Brain microvascular endothelial cell (primary cell): Measurements from ENCODE around the gene PRMT7.
"Not testable (repeated sequence)": the region's sequence is repeated elsewhere in the genome, so short reads cannot be mapped to it uniquely, and the experiment has no call there.

Source experiments
- DNase-seq: peaks from one replicate; pipeline ENCODE4 v3.0.0-alpha.2; 2020
- H3K27ac ChIP-seq: fragments of 250-450 bp; sonication (Bioruptor Pico); 2 replicates; pipeline ENCODE4 v1.5.1; 2020; ENCODE audit warnings: mild to moderate bottlenecking, moderate library complexity
- H3K27me3 ChIP-seq: fragments of 250-450 bp; sonication (Bioruptor Pico); replicated peaks from 2 replicates; pipeline ENCODE4 v1.5.1; 2020; ENCODE audit warnings: mild to moderate bottlenecking
- H3K36me3 ChIP-seq: fragments of 250-450 bp; sonication (Bioruptor Pico); replicated peaks from 2 replicates; pipeline ENCODE4 v1.5.1; 2020; ENCODE audit warnings: mild to moderate bottlenecking
- H3K4me3 ChIP-seq: 2 replicates; pipeline ENCODE4 v1.5.1; 2011; ENCODE audit warnings: low read depth, mild to moderate bottlenecking, control low read depth, low read length, moderate library complexity
- CTCF ChIP-seq: IDR thresholded peaks from 2 replicates; pipeline ENCODE4 v1.5.1; 2011; ENCODE audit warnings: low read depth, mild to moderate bottlenecking, moderate library complexity, low read length, control low read depth, inconsistent platforms; ENCODE audit errors: missing control alignments
- in situ Hi-C: cut with HindIII; loops from 2 replicates; pipeline ENCODE4 v1.10.0; 2017; ENCODE audit warnings: low sequenced_read_pairs, low pct_ligation_motif_present

Gene PRMT7

DNA sequence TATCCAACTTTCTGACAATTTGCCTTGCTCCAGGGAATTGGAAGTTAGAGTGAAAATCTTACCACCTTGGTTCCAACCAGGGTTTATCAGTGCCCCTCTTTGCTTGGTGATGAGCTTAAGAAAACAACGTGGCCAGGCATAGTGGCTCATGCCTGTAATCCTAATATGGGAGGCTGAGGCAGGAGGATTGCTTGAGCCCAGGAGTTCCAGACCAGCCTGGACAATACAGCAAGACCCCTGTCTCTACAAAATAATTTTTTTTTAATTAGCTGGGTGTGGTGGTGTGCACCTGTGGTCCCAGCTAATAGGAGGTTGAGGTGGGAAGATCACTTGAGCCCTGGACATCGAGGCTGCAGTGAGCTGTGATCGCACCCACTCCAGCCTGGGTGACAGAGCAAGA lies 25.1 kb upstream of the PRMT7 start:
- Histone ChIP-seq H3K27ac (no peak overlapping the region), H3K27me3 (no peaks in the 10 kb centered on the region), H3K36me3 (peaks cover 39% of the 10 kb centered on the region), H3K4me3 (no peak overlapping the region)
- DNase-seq = no peak
- in situ Hi-C loops = no loop called here
- no peak for TF ChIP-seq CTCF

GRCh38 chr16:68286153-68287074 lies 24.4 kb upstream of the PRMT7 start:
- Histone ChIP-seq H3K4me3 (no peak overlapping the region), H3K27me3 (no peaks in the 10 kb centered on the region), H3K36me3 (peaks cover 43% of the 10 kb centered on the region), H3K27ac (no peak overlapping the region)
- DNase-seq = no peak
- in situ Hi-C loops = no loop called here
- TF ChIP-seq CTCF = no peak

DNA sequence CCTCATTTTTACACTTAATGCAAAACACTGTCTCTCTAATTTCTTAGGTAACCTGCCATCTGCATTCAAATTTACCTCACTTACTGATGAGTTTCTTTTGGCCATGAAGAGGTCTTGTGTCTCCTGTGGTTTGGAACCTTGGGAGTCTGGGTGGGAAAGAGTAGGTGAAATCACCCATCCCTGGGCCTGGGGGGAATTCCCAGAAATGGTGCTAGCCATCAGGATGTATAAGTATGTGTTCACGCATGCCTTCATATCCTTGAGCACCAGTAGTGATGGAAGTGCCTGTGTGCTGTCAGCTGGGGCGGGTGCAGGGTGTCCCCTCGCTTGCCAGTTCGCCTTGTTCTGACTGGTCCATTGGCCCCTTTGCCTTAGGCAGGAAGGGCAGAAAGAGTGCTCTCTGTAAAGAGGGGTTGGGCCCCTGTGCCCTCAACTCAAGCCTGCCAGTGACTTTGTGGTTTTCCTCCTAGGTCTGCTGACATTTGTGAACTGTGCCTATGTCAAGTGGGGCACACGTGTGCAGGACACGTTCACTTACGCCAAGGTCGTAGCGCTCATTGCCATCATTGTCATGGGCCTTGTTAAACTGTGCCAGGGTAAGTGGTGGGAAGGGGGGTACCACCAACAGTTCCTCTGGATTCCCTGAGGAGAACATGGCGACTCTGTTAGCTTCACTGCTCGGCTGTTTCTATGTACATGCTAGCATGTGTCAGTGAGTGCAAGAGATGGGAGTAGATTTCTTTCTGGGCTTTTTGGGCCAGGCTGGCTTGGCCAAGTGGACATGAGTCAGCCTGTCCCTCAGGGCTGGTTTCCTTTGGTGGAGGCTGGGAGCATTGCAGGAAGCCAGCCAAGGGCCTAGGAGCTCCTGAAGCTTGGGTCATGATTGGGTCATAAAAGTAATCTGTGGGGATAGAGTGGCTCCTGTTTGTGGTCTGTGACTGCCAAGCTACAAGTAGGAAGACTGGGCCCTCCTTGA lies 23.3 kb upstream of the PRMT7 start:
- in situ Hi-C loops = no loop called here
- DNase-seq = peak; percentile 76
- peaks cover 46% of the 10 kb centered on the region for H3K36me3 ChIP-seq
- peak overlapping the region; percentile 14 for H3K27ac ChIP-seq
- TF ChIP-seq CTCF = peak; percentile 28
- no peaks in the 10 kb centered on the region for H3K27me3 ChIP-seq
- no peak overlapping the region for H3K4me3 ChIP-seq

DNA sequence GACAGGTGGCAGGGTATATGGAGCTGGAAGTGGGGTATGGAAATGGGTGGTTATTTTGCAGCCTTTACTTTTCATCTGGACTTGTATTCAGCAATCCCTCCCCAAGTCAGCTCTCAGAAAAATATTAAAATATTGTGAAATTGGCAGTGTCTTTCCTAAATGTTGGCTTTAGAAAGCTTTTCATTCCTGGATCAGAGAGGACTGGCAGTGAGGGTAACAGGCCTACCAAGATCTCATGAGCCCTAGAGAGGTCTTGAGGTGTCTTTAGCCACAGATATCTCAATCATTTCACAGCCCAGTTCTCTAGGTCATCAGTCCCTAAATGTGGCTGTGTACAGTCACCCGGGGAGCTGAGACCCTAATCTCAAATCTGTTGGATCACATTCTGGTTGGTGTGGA lies 22.6 kb upstream of the PRMT7 start:
- no peaks in the 10 kb centered on the region for H3K27me3 ChIP-seq
- TF ChIP-seq CTCF = no peak
- no peak overlapping the region for H3K27ac ChIP-seq
- no peak overlapping the region for H3K4me3 ChIP-seq
- in situ Hi-C loops = no loop called here
- no peak for DNase-seq
- H3K36me3 ChIP-seq = peaks cover 46% of the 10 kb centered on the region

DNA sequence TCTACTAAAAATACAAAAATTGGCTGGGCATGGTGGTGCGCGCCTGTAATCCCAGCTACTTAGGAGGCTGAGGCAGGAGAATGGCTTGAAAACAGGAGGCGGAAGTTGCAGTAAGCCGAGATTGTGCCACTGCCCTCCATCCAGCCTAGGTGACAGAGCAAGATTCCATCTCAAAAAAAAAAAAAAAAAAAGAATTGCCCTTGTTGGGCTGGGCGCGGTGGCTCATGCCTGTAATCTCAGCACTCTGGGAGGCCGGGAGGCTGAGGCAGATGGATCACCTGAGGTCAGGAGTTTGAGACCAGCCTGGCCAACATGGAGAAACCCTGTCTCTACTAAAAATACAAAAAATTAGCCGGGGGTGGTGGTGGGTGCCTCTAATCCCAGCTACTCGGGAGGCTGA lies 22.0 kb upstream of the PRMT7 start:
- H3K4me3 ChIP-seq, DNase-seq, H3K27me3 ChIP-seq, in situ Hi-C loops, H3K27ac ChIP-seq: not testable (repeated sequence)
- peaks cover 51% of the 10 kb centered on the region for H3K36me3 ChIP-seq

GRCh38 chr16:68289202-68289601 lies 21.6 kb upstream of the PRMT7 start:
- TF ChIP-seq CTCF = no peak

More at GRCh38 chr16:68289202-68289601, 21.6 kb upstream of the PRMT7 start:
- DNase-seq = no peak
- in situ Hi-C loops = no loop called here
- no peak overlapping the region for H3K4me3 ChIP-seq
- no peaks in the 10 kb centered on the region for H3K27me3 ChIP-seq
- peaks cover 55% of the 10 kb centered on the region for H3K36me3 ChIP-seq
- H3K27ac ChIP-seq = no peak overlapping the region
